ENCODE measurements around the gene MED16. TPM values are rescaled to one million over a fixed set of nuclear protein-coding genes. Genes with fewer than 3 reads are reported as not detected.

The MED16 gene
- total RNA-seq, 1 experiment from 2014 or later = 83.1 TPM

DNA sequence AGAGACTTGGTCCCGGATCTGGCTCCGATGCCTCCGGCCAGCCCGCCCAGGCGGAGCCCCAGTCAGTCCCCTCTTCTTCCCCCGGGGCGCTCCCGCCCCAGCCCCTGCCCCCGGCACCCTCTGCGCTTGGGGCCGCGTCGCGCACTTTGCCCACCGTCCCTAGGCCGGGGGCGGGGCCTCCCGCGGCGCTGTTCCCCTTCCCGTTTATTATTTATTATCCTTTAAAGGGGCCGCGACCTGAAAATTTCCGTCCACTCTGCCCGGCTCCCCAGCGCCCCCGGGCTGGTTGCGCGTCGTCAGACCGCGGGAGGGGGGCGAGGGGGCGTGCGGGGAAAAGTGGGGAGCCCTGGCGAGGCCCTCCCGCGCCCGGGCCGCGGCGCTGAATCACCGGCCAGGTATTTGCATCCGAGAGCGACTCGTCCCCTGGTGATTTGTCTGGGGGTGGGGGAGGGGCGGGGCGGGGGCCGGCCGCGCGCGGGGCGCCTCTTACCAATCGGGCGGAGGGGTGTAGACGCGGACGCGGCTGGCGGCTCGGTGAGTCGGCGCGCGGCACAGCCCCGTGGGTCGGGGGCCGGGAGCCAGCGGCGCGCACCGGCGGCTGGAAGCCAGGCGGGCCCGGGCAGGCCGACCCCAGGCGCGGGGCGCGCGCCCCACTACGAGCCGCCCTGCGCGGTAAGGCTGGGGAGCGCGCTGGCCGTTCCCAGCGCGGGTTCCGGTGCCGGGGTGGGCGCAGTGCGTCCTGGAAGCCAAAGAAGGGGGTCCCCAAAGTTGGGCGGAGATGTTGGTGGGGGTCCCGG, 32.7 kb upstream of the MED16 start, which contains the start of gene ARID3A:
Gene ARID3A, plus strand, starts transcription at position 510 of the 797 bp plus-strand sequence. CDS start 3,494 bp downstream, outside the sequence.
- H3K27ac Mint-ChIP-seq = peak within 1 kb of the TSS in 2 of 3 experiments; percentile 34 to 72; a peak in 1 of 7 replicates

More for the DNA sequence above, 32.7 kb upstream of the MED16 start, which contains the start of gene ARID3A:
- Histone ChIP-seq H3K27ac (ENCODE audit: insufficient read length, low read depth, low read length) (no peak within 1 kb of the TSS), H3K4ac (ENCODE audit: low read depth, low read length) (no peak within 1 kb of the TSS), H4K5ac (ENCODE audit: insufficient read length, low read depth, low read length) (no peak within 1 kb of the TSS), H2BK120ac (ENCODE audit: low read depth, low read length, poor library complexity, severe bottlenecking) (no peak within 1 kb of the TSS), H2BK20ac (ENCODE audit: low read depth, low read length, poor library complexity, severe bottlenecking) (no peak within 1 kb of the TSS), H3K9ac (ENCODE audit: extremely low read depth, insufficient read length, low read length) (no peak within 1 kb of the TSS), H3K4me2 (ENCODE audit: insufficient read depth, insufficient read length, low read length) (peak within 1 kb of the TSS; percentile 67), H4K8ac (replicated peaks; ENCODE audit: insufficient read length, low read depth, low read length) (no peak within 1 kb of the TSS), H2AK5ac (ENCODE audit: insufficient read length, low read length) (no peak within 1 kb of the TSS), H3K23ac (ENCODE audit: insufficient read length, low read depth, low read length) (no peak within 1 kb of the TSS), H3K56ac (ENCODE audit: insufficient read length, low read depth, low read length) (no peak within 1 kb of the TSS), H3K18ac (ENCODE audit: insufficient read length, low read depth, low read length) (peak within 1 kb of the TSS; percentile 59), H3K9me3 (ENCODE audit: control insufficient read depth, low read depth, low read length) (no peaks in the 10 kb centered on the region), H2BK15ac (ENCODE audit: low read depth, low read length) (no peak within 1 kb of the TSS), H3K23me2 (ENCODE audit: insufficient read length, low read depth, low read length, poor library complexity, severe bottlenecking) (peaks cover 3% of the 10 kb centered on the region), H2BK5ac (ENCODE audit: insufficient read length, low read length) (no peak within 1 kb of the TSS), H3K79me2 (ENCODE audit: insufficient read depth, low read length) (no peaks in the 10 kb centered on the region; the same call in 1 of the 2 replicates), H3K79me1 (ENCODE audit: insufficient read depth, low read depth, low read length, poor library complexity, severe bottlenecking) (no peaks in the 10 kb centered on the region), H4K20me1 (ENCODE audit: control insufficient read depth, insufficient read depth, insufficient read length) (no peaks in the 10 kb centered on the region), H2AFZ (ENCODE audit: low read length) (no peak within 1 kb of the TSS), H2BK12ac (ENCODE audit: insufficient read length, low read depth, low read length) (no peak within 1 kb of the TSS), H3K27me3 (ENCODE audit: insufficient read depth, low read length) (peaks cover 6% of the 10 kb centered on the region; the same call in 1 of the 2 replicates), H3T11ph (ENCODE audit: low read length) (no peak within 1 kb of the TSS), H3K4me1 (ENCODE audit: insufficient read depth, low read length) (no peaks in the 10 kb centered on the region), H4K91ac (ENCODE audit: insufficient read length, low read depth, low read length) (no peak within 1 kb of the TSS), H3K14ac (ENCODE audit: insufficient read depth, low read length) (peak within 1 kb of the TSS; percentile 73; the same call in 1 of the 2 replicates)
- Mint-ChIP-seq H3K27me3 (ENCODE audit: low read depth) (peaks cover 20% of the 10 kb centered on the region), H3K4me3 (peak within 1 kb of the TSS; percentile 78 to 91), H3K4me1 (peaks cover 5 to 16% of the 10 kb centered on the region in 2 experiments), H3K9me3 (no peaks in the 10 kb centered on the region; a peak in 1 of 5 replicates), H3K36me3 (ENCODE audit: insufficient read depth in 1 of 3, low read depth in 3 of 3) (peaks cover 4 to 16% (median 14%) of the 10 kb centered on the region in 3 experiments)
- WGBS (ENCODE audit: extremely low coverage, insufficient read length, low lambda C conversion rate) = no CpG with 5 or more reads among the region's 97 CpGs
- TF ChIP-seq, protein P1, sequence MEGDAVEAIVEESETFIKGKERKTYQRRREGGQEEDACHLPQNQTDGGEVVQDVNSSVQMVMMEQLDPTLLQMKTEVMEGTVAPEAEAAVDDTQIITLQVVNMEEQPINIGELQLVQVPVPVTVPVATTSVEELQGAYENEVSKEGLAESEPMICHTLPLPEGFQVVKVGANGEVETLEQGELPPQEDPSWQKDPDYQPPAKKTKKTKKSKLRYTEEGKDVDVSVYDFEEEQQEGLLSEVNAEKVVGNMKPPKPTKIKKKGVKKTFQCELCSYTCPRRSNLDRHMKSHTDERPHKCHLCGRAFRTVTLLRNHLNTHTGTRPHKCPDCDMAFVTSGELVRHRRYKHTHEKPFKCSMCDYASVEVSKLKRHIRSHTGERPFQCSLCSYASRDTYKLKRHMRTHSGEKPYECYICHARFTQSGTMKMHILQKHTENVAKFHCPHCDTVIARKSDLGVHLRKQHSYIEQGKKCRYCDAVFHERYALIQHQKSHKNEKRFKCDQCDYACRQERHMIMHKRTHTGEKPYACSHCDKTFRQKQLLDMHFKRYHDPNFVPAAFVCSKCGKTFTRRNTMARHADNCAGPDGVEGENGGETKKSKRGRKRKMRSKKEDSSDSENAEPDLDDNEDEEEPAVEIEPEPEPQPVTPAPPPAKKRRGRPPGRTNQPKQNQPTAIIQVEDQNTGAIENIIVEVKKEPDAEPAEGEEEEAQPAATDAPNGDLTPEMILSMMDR (conservative IDR thresholded peaks at IDR 0.05) = no peak
- peak; percentile 88 for DNase-seq

All from H9 (cell line).